CD14-positive monocyte (primary cell): ENCODE measurements around the gene SH3BGR. TPM values are rescaled to one million over a fixed set of nuclear protein-coding genes. Genes with fewer than 3 reads are reported as not detected.

ENCODE experiments used
- DNase-seq, 3 donors: peaks; one replicate each; pipeline ENCODE4 v3.0.0-alpha.2; 2011 to 2022
- H2AFZ ChIP-seq: 2 replicates; pipeline ENCODE4 v1.6.0; 2012; ENCODE audit warnings: mild to moderate bottlenecking, low read depth, low read length, inconsistent platforms; ENCODE audit not compliant: insufficient read depth, poor library complexity, severe bottlenecking
- H3K27ac ChIP-seq, 2 donors: 1 replicate in 1 of 2; 2 replicates in 1 of 2; pipeline ENCODE4 v1.5.1; 2012 to 2013; ENCODE audit warnings: low read length in 2 of 2, control low read depth in 1 of 2, inconsistent platforms in 1 of 2, low read depth in 1 of 2, mild to moderate bottlenecking in 1 of 2
- H3K27me3 ChIP-seq, 2 donors: one replicate each; pipeline versions ENCODE4 v1.6.0 to v1.6.1; 2011 to 2013; ENCODE audit warnings: low read length in 2 of 2; ENCODE audit not compliant: control insufficient read depth in 2 of 2, insufficient read depth in 2 of 2
- H3K36me3 ChIP-seq, 2 donors: replicated peaks in 1 of 2; 1 replicate in 1 of 2; 2 replicates in 1 of 2; pipeline versions ENCODE4 v1.5.1 to v1.6.1; 2012 to 2013; ENCODE audit warnings: low read length in 2 of 2, control low read depth in 1 of 2, inconsistent platforms in 1 of 2, mild to moderate bottlenecking in 1 of 2; ENCODE audit not compliant: insufficient read depth in 2 of 2, control insufficient read depth in 1 of 2
- H3K4me1 ChIP-seq, 2 donors: 1 replicate in 1 of 2; 2 replicates in 1 of 2; pipeline versions ENCODE4 v1.5.1 to v1.6.1; 2012 to 2013; ENCODE audit warnings: low read length in 2 of 2, control low read depth in 1 of 2, inconsistent platforms in 1 of 2, mild to moderate bottlenecking in 1 of 2, moderate library complexity in 1 of 2; ENCODE audit not compliant: insufficient read depth in 2 of 2, control insufficient read depth in 1 of 2
- H3K4me2 ChIP-seq: replicated peaks from 2 replicates; pipeline ENCODE3; 2012; ENCODE audit warnings: low read length, moderate library complexity, mild to moderate bottlenecking; ENCODE audit not compliant: poor library complexity, severe bottlenecking; ENCODE audit errors: extremely low read depth
- H3K4me3 ChIP-seq, 3 experiments: fragments of 200-600 bp in 1 of 3; sonication (generic) in 1 of 3; replicated peaks in 1 of 3; 1 replicate in 2 of 3; 2 replicates in 1 of 3; pipeline ENCODE4 v1.5.1; 2011 to 2013; ENCODE audit warnings: low read length in 3 of 3, mild to moderate bottlenecking in 3 of 3, control low read depth in 2 of 3, low read depth in 2 of 3, inconsistent platforms in 1 of 3, moderate library complexity in 1 of 3
- H3K79me2 ChIP-seq: 2 replicates; pipeline ENCODE4 v1.6.0; 2012; ENCODE audit warnings: mild to moderate bottlenecking, control low read depth, inconsistent platforms, low read length, moderate library complexity; ENCODE audit not compliant: insufficient read depth
- H3K9ac ChIP-seq: 2 replicates; pipeline ENCODE4 v1.6.0; 2017; ENCODE audit warnings: low read length, mild to moderate bottlenecking; ENCODE audit not compliant: insufficient read depth, poor library complexity, severe bottlenecking
- H3K9me3 ChIP-seq, 2 donors: replicated peaks in 1 of 2; 1 replicate in 1 of 2; 2 replicates in 1 of 2; pipeline versions ENCODE4 v1.5.1 to v1.6.1; 2012 to 2013; ENCODE audit warnings: low read length in 2 of 2, control low read depth in 1 of 2; ENCODE audit not compliant: control insufficient read depth in 1 of 2, insufficient read depth in 1 of 2
- H4K20me1 ChIP-seq: 2 replicates; pipeline ENCODE4 v1.6.0; 2012; ENCODE audit warnings: mild to moderate bottlenecking, low read length, control low read depth, moderate library complexity; ENCODE audit not compliant: insufficient read depth
- H3K27ac Mint-ChIP-seq, 7 donors: one replicate each; pipeline ENCODE4 v1.8.0; 2020; ENCODE audit warnings: mild to moderate bottlenecking in 7 of 7, mixed read lengths in 7 of 7, moderate library complexity in 6 of 7, inconsistent platforms in 2 of 7
- H3K27me3 Mint-ChIP-seq, 3 donors: one replicate each; pipeline ENCODE4 v1.8.0; 2021 to 2022; ENCODE audit warnings: low read depth in 3 of 3, mild to moderate bottlenecking in 3 of 3, mixed read lengths in 3 of 3, moderate library complexity in 3 of 3, inconsistent platforms in 1 of 3
- H3K36me3 Mint-ChIP-seq, 2 donors: one replicate each; pipeline ENCODE4 v1.8.0; 2020; ENCODE audit warnings: mixed read lengths in 2 of 2, inconsistent platforms in 1 of 2, mild to moderate bottlenecking in 1 of 2
- H3K4me1 Mint-ChIP-seq: one replicate; pipeline ENCODE4 v1.8.0; 2020; ENCODE audit warnings: mild to moderate bottlenecking, mixed read lengths
- H3K4me3 Mint-ChIP-seq, 2 donors: one replicate each; pipeline ENCODE4 v1.8.0; 2020; ENCODE audit warnings: mild to moderate bottlenecking in 2 of 2, mixed read lengths in 2 of 2, moderate library complexity in 1 of 2
- H3K9me3 Mint-ChIP-seq, 7 donors: one replicate each; pipeline ENCODE4 v1.8.0; 2020 to 2022; ENCODE audit warnings: mixed read lengths in 7 of 7, mild to moderate bottlenecking in 6 of 7, moderate library complexity in 6 of 7, inconsistent platforms in 2 of 7
- WGBS: methylation state at CpG from one replicate; pipeline ENCODE4 v1.1.5; 2013; ENCODE audit warnings: missing lambda C conversion rate; ENCODE audit not compliant: insufficient coverage; 5-methylcytosine and 5-hydroxymethylcytosine counted together
- intact Hi-C, 2 donors: fragments of 100-400 bp; cut with micrococcal nuclease; formaldehyde crosslinking; loops; one replicate each; pipeline versions ENCODE4 v1.15.0 to v1.15.1; 2023
- polyA plus RNA-seq, 3 donors: library from polyadenylated mRNA; depleted of rRNA in 1 of 3; unstranded in 2 of 3; stranded (reverse) in 1 of 3; fragments of 300-500 nt in 2 of 3; fragments of >200 nt in 1 of 3; fragmentation: Illumina TruSeq in 2 of 3; gene quantifications; 1 replicate in 2 of 3; 2 replicates in 1 of 3; pipeline ENCODE4 v1.2.3, GENCODE V29; 2012 to 2021
- TF ChIP-seq, protein P1 (sequence below): fragments of 200-600 bp; IDR thresholded peaks from one replicate; pipeline ENCODE4 v1.8.0; 2022; ENCODE audit warnings: antibody characterized with exemption, mild to moderate bottlenecking

The SH3BGR gene
- polyA plus RNA-seq, 3 donors: 0.36 to 0.72 TPM; not detected in 1

- TF ChIP-seq, protein P1, sequence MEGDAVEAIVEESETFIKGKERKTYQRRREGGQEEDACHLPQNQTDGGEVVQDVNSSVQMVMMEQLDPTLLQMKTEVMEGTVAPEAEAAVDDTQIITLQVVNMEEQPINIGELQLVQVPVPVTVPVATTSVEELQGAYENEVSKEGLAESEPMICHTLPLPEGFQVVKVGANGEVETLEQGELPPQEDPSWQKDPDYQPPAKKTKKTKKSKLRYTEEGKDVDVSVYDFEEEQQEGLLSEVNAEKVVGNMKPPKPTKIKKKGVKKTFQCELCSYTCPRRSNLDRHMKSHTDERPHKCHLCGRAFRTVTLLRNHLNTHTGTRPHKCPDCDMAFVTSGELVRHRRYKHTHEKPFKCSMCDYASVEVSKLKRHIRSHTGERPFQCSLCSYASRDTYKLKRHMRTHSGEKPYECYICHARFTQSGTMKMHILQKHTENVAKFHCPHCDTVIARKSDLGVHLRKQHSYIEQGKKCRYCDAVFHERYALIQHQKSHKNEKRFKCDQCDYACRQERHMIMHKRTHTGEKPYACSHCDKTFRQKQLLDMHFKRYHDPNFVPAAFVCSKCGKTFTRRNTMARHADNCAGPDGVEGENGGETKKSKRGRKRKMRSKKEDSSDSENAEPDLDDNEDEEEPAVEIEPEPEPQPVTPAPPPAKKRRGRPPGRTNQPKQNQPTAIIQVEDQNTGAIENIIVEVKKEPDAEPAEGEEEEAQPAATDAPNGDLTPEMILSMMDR: no peak
- H3K27ac Mint-ChIP-seq: no peak overlapping the region
- Histone ChIP-seq H3K36me3 (no peaks in the 10 kb centered on the region), H3K4me3 (no peak overlapping the region), H2AFZ (no peak overlapping the region), H3K27ac (no peak overlapping the region), H3K9ac (no peak overlapping the region), H3K9me3 (no peaks in the 10 kb centered on the region), H3K4me1 (no peaks in the 10 kb centered on the region), H3K79me2 (no peaks in the 10 kb centered on the region), H3K27me3 (no peaks in the 10 kb centered on the region), H3K4me2 (no peak overlapping the region), H4K20me1 (no peaks in the 10 kb centered on the region)
- no peaks in the 10 kb centered on the region for H3K36me3 Mint-ChIP-seq
- DNase-seq: no peak
- H3K4me1 Mint-ChIP-seq: no peaks in the 10 kb centered on the region
- H3K9me3 Mint-ChIP-seq: no peaks in the 10 kb centered on the region
- H3K4me3 Mint-ChIP-seq: no peak overlapping the region
- 20% methylated on average over 1 of the region's 1 CpG for WGBS
- peaks cover 0 to 8% (median 0%) of the 10 kb centered on the region in 3 donors for H3K27me3 Mint-ChIP-seq
- intact Hi-C loops: no loop called here
Measured at GRCh38 chr21:39439232-39439631, 12.5 kb upstream of the SH3BGR start.

GRCh38 chr21:39441502-39442475 is 10.0 kb upstream of the SH3BGR start:
- Histone ChIP-seq H2AFZ (no peak overlapping the region), H3K4me1 (peaks cover 15 to 18% of the 10 kb centered on the region in 2 donors), H3K27ac (no peak overlapping the region), H3K9me3 (no peaks in the 10 kb centered on the region), H3K27me3 (peaks cover 0 to 6% of the 10 kb centered on the region in 2 donors), H3K9ac (no peak overlapping the region), H3K79me2 (no peaks in the 10 kb centered on the region), H3K36me3 (no peaks in the 10 kb centered on the region), H3K4me2 (no peak overlapping the region), H4K20me1 (no peaks in the 10 kb centered on the region), H3K4me3 (no peak overlapping the region)
- Mint-ChIP-seq H3K27ac (no peak overlapping the region), H3K36me3 (no peaks in the 10 kb centered on the region), H3K4me1 (peaks cover 12% of the 10 kb centered on the region), H3K27me3 (peaks cover 4 to 6% (median 6%) of the 10 kb centered on the region in 3 donors), H3K9me3 (peaks cover 0 to 1% (median 0%) of the 10 kb centered on the region in 7 donors), H3K4me3 (no peak overlapping the region)
- DNase-seq: peak; percentile 21 to 44 (median 43)
- intact Hi-C loops: loop anchor here (5.0 to 10.0 kb wide), 2 partner anchors 54 to 127 kb away; partner anchors contain the start of gene BRWD1 (in 1 of the 2)
- TF ChIP-seq, protein P1: peak; percentile 71
- WGBS: 72% methylated on average over 9 of the region's 13 CpGs
